ENCODE measurements around the gene ZFPL1. TPM values are rescaled to one million over a fixed set of nuclear protein-coding genes. Genes with fewer than 3 reads are reported as not detected.

Gene ZFPL1
- total RNA-seq, 4 donors from 2014 or later: 26.3 to 43.9 (median 33.3) TPM

DNA sequence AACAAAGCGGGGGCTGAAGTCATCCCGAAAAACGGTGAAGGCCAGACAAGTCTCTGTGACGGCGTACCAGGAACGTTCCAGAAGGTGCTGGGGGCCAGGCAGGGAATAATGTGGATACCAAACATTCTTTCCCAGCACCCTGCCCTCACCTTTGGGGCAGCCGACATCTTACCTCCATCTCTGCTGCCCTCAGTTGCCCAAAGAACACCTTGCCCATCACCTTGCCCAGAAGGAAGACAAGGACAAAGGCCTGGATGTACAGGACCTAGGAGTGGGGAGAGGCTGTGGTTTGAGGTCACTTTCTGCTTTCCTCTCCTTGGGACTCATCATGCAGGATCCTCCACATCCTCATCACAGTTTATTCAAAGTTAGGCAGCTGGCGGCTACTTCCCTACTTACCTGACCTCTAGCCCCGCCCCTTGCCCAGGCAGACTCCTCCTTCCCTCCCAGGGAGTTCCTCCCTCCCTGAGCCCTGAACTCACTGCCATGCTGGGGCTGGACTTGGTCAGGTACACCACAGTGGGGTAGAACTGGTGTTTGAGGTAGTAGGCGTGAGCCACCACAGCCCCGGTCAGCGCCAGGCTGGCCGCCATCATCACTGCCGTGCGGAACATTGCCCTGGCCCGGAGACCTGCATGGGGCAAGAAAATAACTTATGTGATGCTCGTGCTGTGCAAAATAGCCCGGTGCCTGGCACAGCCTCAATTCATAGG is 49.1 kb downstream of the ZFPL1 start:
- Histone ChIP-seq H3K27ac (peak overlapping the region in 3 of 4 donors; percentile 94 to 97 (median 95)), H3K4me1 (peaks cover 0 to 43% (median 11%) of the 10 kb centered on the region in 3 donors), H3K9me3 (no peaks in the 10 kb centered on the region), H3K36me3 (peaks cover 0 to 50% of the 10 kb centered on the region in 2 donors), H3K27me3 (no peaks in the 10 kb centered on the region), H3K4me3 (peak overlapping the region; percentile 84 to 96)
- ATAC-seq: no peak
- 0 to 45% methylated on average over 1 to 5 of the region's 18 CpGs for WGBS, 2 donors (ENCODE audit: low coverage in 1 of 2)
- TF ChIP-seq, protein P1, sequence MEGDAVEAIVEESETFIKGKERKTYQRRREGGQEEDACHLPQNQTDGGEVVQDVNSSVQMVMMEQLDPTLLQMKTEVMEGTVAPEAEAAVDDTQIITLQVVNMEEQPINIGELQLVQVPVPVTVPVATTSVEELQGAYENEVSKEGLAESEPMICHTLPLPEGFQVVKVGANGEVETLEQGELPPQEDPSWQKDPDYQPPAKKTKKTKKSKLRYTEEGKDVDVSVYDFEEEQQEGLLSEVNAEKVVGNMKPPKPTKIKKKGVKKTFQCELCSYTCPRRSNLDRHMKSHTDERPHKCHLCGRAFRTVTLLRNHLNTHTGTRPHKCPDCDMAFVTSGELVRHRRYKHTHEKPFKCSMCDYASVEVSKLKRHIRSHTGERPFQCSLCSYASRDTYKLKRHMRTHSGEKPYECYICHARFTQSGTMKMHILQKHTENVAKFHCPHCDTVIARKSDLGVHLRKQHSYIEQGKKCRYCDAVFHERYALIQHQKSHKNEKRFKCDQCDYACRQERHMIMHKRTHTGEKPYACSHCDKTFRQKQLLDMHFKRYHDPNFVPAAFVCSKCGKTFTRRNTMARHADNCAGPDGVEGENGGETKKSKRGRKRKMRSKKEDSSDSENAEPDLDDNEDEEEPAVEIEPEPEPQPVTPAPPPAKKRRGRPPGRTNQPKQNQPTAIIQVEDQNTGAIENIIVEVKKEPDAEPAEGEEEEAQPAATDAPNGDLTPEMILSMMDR (IDR thresholded peaks at IDR 0.05): no peak
- TF ChIP-seq POLR2A (IDR thresholded peaks at IDR 0.05) (no peak), EP300 (IDR thresholded peaks at IDR 0.05) (no peak), POLR2AphosphoS5 (IDR thresholded peaks at IDR 0.05) (no peak)

DNA sequence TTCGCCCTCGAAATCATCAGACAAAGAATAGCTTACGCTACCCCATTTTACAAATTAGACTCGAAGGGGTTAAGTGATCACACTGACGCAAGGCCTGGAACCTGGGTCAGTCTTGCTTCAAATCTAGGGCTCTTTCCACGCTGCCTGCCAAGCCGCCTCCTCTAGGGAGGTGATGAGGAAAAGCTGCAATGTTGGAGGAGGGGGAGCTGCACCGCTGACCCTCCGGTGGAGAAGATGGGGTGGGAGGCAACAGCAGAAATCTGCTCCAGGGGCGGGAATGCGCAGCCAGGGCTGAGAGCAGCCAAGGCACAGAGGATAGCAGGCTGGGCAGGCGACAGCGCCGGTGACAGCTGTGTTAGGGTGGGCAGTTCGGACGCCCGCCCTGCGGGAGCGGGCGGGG is 49.7 kb downstream of the ZFPL1 start:
- TF ChIP-seq, protein P1 (IDR thresholded peaks at IDR 0.05): no peak
- no peak for TF ChIP-seq POLR2AphosphoS5 (IDR thresholded peaks at IDR 0.05)
- no peak for TF ChIP-seq EP300 (IDR thresholded peaks at IDR 0.05)
- no peak for TF ChIP-seq POLR2A (IDR thresholded peaks at IDR 0.05)
- Histone ChIP-seq H3K4me1 (peaks cover 0 to 43% (median 11%) of the 10 kb centered on the region in 3 donors), H3K9me3 (no peaks in the 10 kb centered on the region), H3K36me3 (peaks cover 0 to 44% of the 10 kb centered on the region in 2 donors), H3K27me3 (no peaks in the 10 kb centered on the region), H3K4me3 (peak overlapping the region; percentile 84 to 96), H3K27ac (peak overlapping the region; percentile 94 to 98 (median 96))
- no peak for ATAC-seq
- WGBS, 2 donors (ENCODE audit: low coverage in 1 of 2): 0 to 3% methylated on average over 7 to 9 of the region's 20 CpGs

DNA sequence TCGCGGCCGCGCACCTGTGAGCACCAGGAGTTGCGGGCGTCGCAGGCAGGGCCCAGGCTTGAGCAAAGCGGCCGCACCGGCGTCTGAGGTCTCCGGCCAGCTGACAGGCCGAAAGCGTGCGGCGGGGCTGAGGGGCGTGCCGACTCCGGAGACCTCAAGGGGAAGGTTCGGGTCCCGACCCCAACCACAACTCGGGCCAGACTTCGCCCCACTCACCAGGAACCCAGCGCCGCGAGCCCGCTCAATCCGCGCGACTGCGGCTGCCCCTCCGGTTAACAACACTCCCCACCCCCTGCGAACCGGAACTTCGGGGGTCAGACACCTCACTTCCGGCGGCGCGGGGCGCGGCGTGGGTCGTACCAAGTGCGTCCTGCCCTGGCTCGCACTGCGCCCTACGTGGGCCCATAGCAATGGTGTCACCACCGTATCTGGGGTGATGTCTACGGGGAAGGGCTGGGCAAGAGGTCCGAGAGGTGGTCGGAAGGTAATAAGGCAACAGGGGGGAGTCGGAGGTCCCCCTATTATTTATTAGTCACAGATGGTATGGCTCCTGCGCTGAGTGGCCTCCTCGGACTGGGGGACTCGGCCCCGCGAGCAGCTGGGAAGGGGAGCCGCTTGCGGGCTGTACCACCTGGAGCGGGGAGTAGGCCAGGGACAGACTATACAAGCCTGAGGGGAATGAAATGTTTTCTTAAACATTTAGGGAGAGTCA is 50.4 kb downstream of the ZFPL1 start, which contains the start of gene SYVN1:
Gene SYVN1 (minus strand): TSS at position 280 of the 712 bp plus-strand sequence. CDS start 918 bp downstream, outside the sequence.
- WGBS, 2 donors (ENCODE audit: low coverage in 1 of 2): 0% methylated on average over 13 of the region's 60 CpGs; no CpG with 5 or more reads in 1 of the 2 donors
- peak within 1 kb of the TSS; percentile 94 to 98 (median 96) for H3K27ac ChIP-seq
- H3K9me3 ChIP-seq: no peaks in the 10 kb centered on the region
- H3K36me3 ChIP-seq: peaks cover 0 to 37% of the 10 kb centered on the region in 2 donors
- no peaks in the 10 kb centered on the region for H3K27me3 ChIP-seq
- H3K4me1 ChIP-seq: peaks cover 0 to 43% (median 11%) of the 10 kb centered on the region in 3 donors
- ATAC-seq: peak; percentile 90
- TF ChIP-seq EP300 (IDR thresholded peaks at IDR 0.05) (no peak), POLR2A (IDR thresholded peaks at IDR 0.05) (peak; percentile 95), POLR2AphosphoS5 (IDR thresholded peaks at IDR 0.05) (peak; percentile 98)
- H3K4me3 ChIP-seq: peak within 1 kb of the TSS; percentile 84 to 96

- no peaks in the 10 kb centered on the region for H3K27me3 ChIP-seq
- no peaks in the 10 kb centered on the region for H3K9me3 ChIP-seq
- TF ChIP-seq, protein P1 (IDR thresholded peaks at IDR 0.05): peak in 1 of 4 experiments; percentile 11
- peak; percentile 63 for TF ChIP-seq POLR2AphosphoS5 (IDR thresholded peaks at IDR 0.05)
- TF ChIP-seq EP300 (IDR thresholded peaks at IDR 0.05): no peak
- no peak for TF ChIP-seq POLR2A (IDR thresholded peaks at IDR 0.05)
- peaks cover 0 to 30% of the 10 kb centered on the region in 2 donors for H3K36me3 ChIP-seq
- peaks cover 0 to 43% (median 11%) of the 10 kb centered on the region in 3 donors for H3K4me1 ChIP-seq
- peak overlapping the region; percentile 94 to 98 (median 96) for H3K27ac ChIP-seq
- H3K4me3 ChIP-seq: peak overlapping the region; percentile 84 to 96
- WGBS, 2 donors (ENCODE audit: low coverage in 1 of 2): 0% methylated on average over 2 to 21 of the region's 24 CpGs
- ATAC-seq: peak; percentile 95
These were observed 51.1 kb downstream of the ZFPL1 start for GRCh38 chr11:65134952-65135632.

All from gastroesophageal sphincter (tissue), 4 donors.